ENCODE measurements around the gene PELI3.
A peak's percentile ranks its signal among the peaks of the same experiment; 100 is the strongest.

The PELI3 gene

GRCh38 chr11:66505276-66505816 is 38.6 kb downstream of the PELI3 start:
- Histone ChIP-seq H3K9me3 (ENCODE audit: insufficient read depth, low read length, severe bottlenecking) (no peaks in the 10 kb centered on the region), H4K20me1 (ENCODE audit: insufficient read depth, low read length) (no peaks in the 10 kb centered on the region), H3K27ac (ENCODE audit: low read length) (no peak overlapping the region), H3K9ac (ENCODE audit: low read depth, low read length) (no peak overlapping the region), H3K36me3 (ENCODE audit: insufficient read depth, low read length) (peaks cover 35% of the 10 kb centered on the region), H2AFZ (ENCODE audit: low read depth, low read length) (no peak overlapping the region), H3K79me2 (ENCODE audit: insufficient read depth, low read length) (no peaks in the 10 kb centered on the region), H3K27me3 (ENCODE audit: insufficient read depth, low read length, poor library complexity) (no peaks in the 10 kb centered on the region), H3K4me1 (ENCODE audit: insufficient read depth, low read length) (peaks cover 9% of the 10 kb centered on the region), H3K4me3 (ENCODE audit: low read depth in 1 of 2, low read length in 2 of 2) (no peak overlapping the region), H3K4me2 (ENCODE audit: insufficient read depth, low read length) (no peak overlapping the region)
- no peak for TF ChIP-seq EZH2 (IDR thresholded peaks at IDR 0.05; ENCODE audit: borderline replicate concordance, low read depth, low read length, severe bottlenecking)
- no peak for TF ChIP-seq CTCF (IDR thresholded peaks at IDR 0.05; ENCODE audit: borderline replicate concordance, extremely low read depth, low read length, poor library complexity, severe bottlenecking)
- DNase-seq: no peak
- no peak for ATAC-seq (ENCODE audit: insufficient read depth, low read depth)

- Histone ChIP-seq H3K27ac (ENCODE audit: low read length) (no peak overlapping the region), H3K36me3 (ENCODE audit: insufficient read depth, low read length) (peaks cover 40% of the 10 kb centered on the region), H3K4me2 (ENCODE audit: insufficient read depth, low read length) (no peak overlapping the region), H3K79me2 (ENCODE audit: insufficient read depth, low read length) (peaks cover 15% of the 10 kb centered on the region), H4K20me1 (ENCODE audit: insufficient read depth, low read length) (no peaks in the 10 kb centered on the region), H3K27me3 (ENCODE audit: insufficient read depth, low read length, poor library complexity) (no peaks in the 10 kb centered on the region), H3K4me3 (ENCODE audit: low read depth in 1 of 2, low read length in 2 of 2) (no peak overlapping the region), H3K9ac (ENCODE audit: low read depth, low read length) (no peak overlapping the region), H3K4me1 (ENCODE audit: insufficient read depth, low read length) (peaks cover 24% of the 10 kb centered on the region), H3K9me3 (ENCODE audit: insufficient read depth, low read length, severe bottlenecking) (no peaks in the 10 kb centered on the region), H2AFZ (ENCODE audit: low read depth, low read length) (no peak overlapping the region)
- ATAC-seq (ENCODE audit: insufficient read depth, low read depth) (no peak), DNase-seq (no peak)
- TF ChIP-seq EZH2 (IDR thresholded peaks at IDR 0.05; ENCODE audit: borderline replicate concordance, low read depth, low read length, severe bottlenecking): no peak
- no peak for TF ChIP-seq CTCF (IDR thresholded peaks at IDR 0.05; ENCODE audit: borderline replicate concordance, extremely low read depth, low read length, poor library complexity, severe bottlenecking)
Measured at GRCh38 chr11:66509131-66509561, 42.4 kb downstream of the PELI3 start.

- peak; percentile 100 for ATAC-seq (ENCODE audit: insufficient read depth, low read depth)
- TF ChIP-seq CTCF (IDR thresholded peaks at IDR 0.05; ENCODE audit: borderline replicate concordance, extremely low read depth, low read length, poor library complexity, severe bottlenecking) (peak; percentile 16), EZH2 (IDR thresholded peaks at IDR 0.05; ENCODE audit: borderline replicate concordance, low read depth, low read length, severe bottlenecking) (no peak)
- peak; percentile 85 for DNase-seq
- Histone ChIP-seq H3K27me3 (ENCODE audit: insufficient read depth, low read length, poor library complexity) (no peaks in the 10 kb centered on the region), H4K20me1 (ENCODE audit: insufficient read depth, low read length) (no peaks in the 10 kb centered on the region), H3K27ac (ENCODE audit: low read length) (peak within 1 kb of the TSS; percentile 72), H3K36me3 (ENCODE audit: insufficient read depth, low read length) (peaks cover 40% of the 10 kb centered on the region), H3K79me2 (ENCODE audit: insufficient read depth, low read length) (peaks cover 15% of the 10 kb centered on the region), H3K9ac (ENCODE audit: low read depth, low read length) (peak within 1 kb of the TSS; percentile 67), H3K9me3 (ENCODE audit: insufficient read depth, low read length, severe bottlenecking) (no peaks in the 10 kb centered on the region), H3K4me1 (ENCODE audit: insufficient read depth, low read length) (peaks cover 24% of the 10 kb centered on the region), H3K4me2 (ENCODE audit: insufficient read depth, low read length) (peak within 1 kb of the TSS; percentile 95), H3K4me3 (ENCODE audit: low read depth in 1 of 2, low read length in 2 of 2) (peak within 1 kb of the TSS; percentile 83 to 88), H2AFZ (ENCODE audit: low read depth, low read length) (peak within 1 kb of the TSS; percentile 96)
Measured at GRCh38 chr11:66510271-66510989, 43.7 kb downstream of the PELI3 start, which contains the start of gene BBS1. Gene BBS1, plus strand, starts transcription at chr11:66510635. Its CDS starts 25 bp downstream, at chr11:66510660.

All from DND-41 (cell line).